Body of pancreas (tissue), 4 donors: ENCODE results near the gene HOXB8. TPM values are rescaled to one million over a fixed set of nuclear protein-coding genes. Genes with fewer than 3 reads are reported as not detected.

ENCODE experiments used
- ATAC-seq: fragments of 150-250 bp; one replicate; pipeline ENCODE4 v1.9.1; 2016
- DNase-seq, 4 donors: peaks; one replicate each; pipeline ENCODE4 v3.0.0-alpha.2; 2019
- H3K27ac ChIP-seq, 4 donors: fragments of 200-600 bp; sonication (generic); 1 replicate in 3 of 4; 2 replicates in 1 of 4; pipeline versions ENCODE4 v1.5.1 to v1.6.1; 2016 to 2019; ENCODE audit warnings: mild to moderate bottlenecking in 1 of 4, mixed read lengths in 1 of 4, moderate library complexity in 1 of 4
- H3K27me3 ChIP-seq, 2 donors: fragments of 200-600 bp; sonication (generic); one replicate each; pipeline ENCODE4 v1.6.0; 2016; ENCODE audit warnings: mild to moderate bottlenecking in 1 of 2
- H3K36me3 ChIP-seq, 2 donors: fragments of 200-600 bp; sonication (generic); replicated peaks in 1 of 2; 2 replicates each; pipeline ENCODE4 v1.5.1; 2016; ENCODE audit warnings: low read depth in 2 of 2; ENCODE audit not compliant: insufficient read depth in 1 of 2
- H3K4me1 ChIP-seq: fragments of 200-600 bp; sonication (generic); one replicate; pipeline ENCODE4 v1.6.0; 2016
- H3K4me3 ChIP-seq, 2 donors: fragments of 200-600 bp; sonication (generic); 1 replicate in 1 of 2; 2 replicates in 1 of 2; pipeline ENCODE4 v1.5.1; 2016 to 2019
- H3K9me3 ChIP-seq, 3 donors: fragments of 200-600 bp; sonication (generic); 1 replicate in 2 of 3; 2 replicates in 1 of 3; pipeline ENCODE4 v1.5.1; 2016
- CTCF ChIP-seq, 7 experiments: fragments of 450-650 bp in 4 of 7; fragments of 200-600 bp in 3 of 7; sonication (generic) in 3 of 7; IDR thresholded peaks; one replicate each; pipeline ENCODE4 v1.5.1; 2016 to 2019; ENCODE audit warnings: antibody characterized with exemption in 7 of 7
- POLR2A ChIP-seq, 3 donors: fragments of 450-650 bp; IDR thresholded peaks; one replicate each; pipeline ENCODE4 v1.6.1; 2016; ENCODE audit warnings: antibody characterized with exemption in 3 of 3, mild to moderate bottlenecking in 2 of 3
- WGBS, 2 donors: methylation state at CpG; one replicate each; pipeline ENCODE4 v1.1.5; 2017; 5-methylcytosine and 5-hydroxymethylcytosine counted together
- intact Hi-C: fragments of 100-400 bp; cut with DNase I; formaldehyde crosslinking; loops from one replicate; pipeline ENCODE4 v1.15.1; 2023
- total RNA-seq, 2 donors: library from RNA; depleted of rRNA; stranded (reverse); fragments of >200 nt; gene quantifications; one replicate each; pipeline ENCODE4 v1.1.0, GENCODE V29; 2016

HOXB8 gene
- total RNA-seq, 2 donors from 2014 or later = not detected

GRCh38 chr17:48642059-48642842, 27.2 kb upstream of the HOXB8 start:
- DNase-seq = no peak
- 5 to 17% methylated on average over 11 to 58 of the region's 58 CpGs for WGBS, 2 donors
- Histone ChIP-seq H3K9me3 (no peaks in the 10 kb centered on the region), H3K36me3 (no peaks in the 10 kb centered on the region), H3K4me3 (no peak overlapping the region), H3K4me1 (peaks cover 16% of the 10 kb centered on the region), H3K27me3 (peaks cover 0 to 48% of the 10 kb centered on the region in 2 donors), H3K27ac (no peak overlapping the region)
- intact Hi-C loops = no loop called here
- ATAC-seq = no peak
- TF ChIP-seq POLR2A (IDR thresholded peaks at IDR 0.05) (no peak), CTCF (IDR thresholded peaks at IDR 0.05) (no peak)

- 6 to 11% methylated on average over 29 of the region's 29 CpGs for WGBS, 2 donors
- ATAC-seq (no peak), DNase-seq (no peak)
- intact Hi-C loops = no loop called here
- TF ChIP-seq CTCF (IDR thresholded peaks at IDR 0.05) = no peak
- TF ChIP-seq POLR2A (IDR thresholded peaks at IDR 0.05) = no peak
- Histone ChIP-seq H3K27ac (no peak overlapping the region), H3K36me3 (no peaks in the 10 kb centered on the region), H3K4me3 (no peak overlapping the region), H3K4me1 (peaks cover 17% of the 10 kb centered on the region), H3K27me3 (peaks cover 0 to 52% of the 10 kb centered on the region in 2 donors), H3K9me3 (no peaks in the 10 kb centered on the region)
Measured at GRCh38 chr17:48641541-48642058, 26.5 kb upstream of the HOXB8 start.

GRCh38 chr17:48640858-48641180, 25.7 kb upstream of the HOXB8 start:
- TF ChIP-seq CTCF (IDR thresholded peaks at IDR 0.05) = no peak
- no peak for TF ChIP-seq POLR2A (IDR thresholded peaks at IDR 0.05)

GRCh38 chr17:48639982-48640857, 25.1 kb upstream of the HOXB8 start:
- H3K27me3 ChIP-seq = peaks cover 0 to 65% of the 10 kb centered on the region in 2 donors
- no peak for ATAC-seq

More at GRCh38 chr17:48640858-48641180, 25.7 kb upstream of the HOXB8 start:
- ATAC-seq (no peak), DNase-seq (no peak)
- Histone ChIP-seq H3K4me1 (peaks cover 16% of the 10 kb centered on the region), H3K36me3 (no peaks in the 10 kb centered on the region), H3K27ac (no peak overlapping the region), H3K4me3 (no peak overlapping the region), H3K27me3 (peaks cover 0 to 59% of the 10 kb centered on the region in 2 donors), H3K9me3 (no peaks in the 10 kb centered on the region)
- intact Hi-C loops = no loop called here
- 50 to 61% methylated on average over 1 of the region's 1 CpG for WGBS, 2 donors

More at GRCh38 chr17:48639982-48640857, 25.1 kb upstream of the HOXB8 start:
- Histone ChIP-seq H3K36me3 (no peaks in the 10 kb centered on the region), H3K9me3 (no peaks in the 10 kb centered on the region), H3K4me1 (peaks cover 16% of the 10 kb centered on the region), H3K4me3 (no peak overlapping the region), H3K27ac (no peak overlapping the region)
- TF ChIP-seq CTCF (IDR thresholded peaks at IDR 0.05) (no peak), POLR2A (IDR thresholded peaks at IDR 0.05) (no peak)
- WGBS, 2 donors = 54 to 57% methylated on average over 6 of the region's 6 CpGs
- DNase-seq = no peak
- intact Hi-C loops = no loop called here
